Nephron (organoid): ENCODE results near the gene TBCE.

ENCODE experiments used
- H3K27ac Mint-ChIP-seq, 3 experiments: 2 replicates each; pipeline ENCODE4 v1.8.0; 2020; ENCODE audit warnings: mixed read lengths in 3 of 3, mild to moderate bottlenecking in 2 of 3, moderate library complexity in 1 of 3
- H3K27me3 Mint-ChIP-seq: 2 replicates; pipeline ENCODE4 v1.8.0; 2021; ENCODE audit warnings: low read depth, mild to moderate bottlenecking, moderate library complexity, mixed read lengths
- H3K36me3 Mint-ChIP-seq: 2 replicates; pipeline ENCODE4 v1.8.0; 2020; ENCODE audit warnings: low read depth, mixed read lengths
- H3K4me1 Mint-ChIP-seq: 2 replicates; pipeline ENCODE4 v1.8.0; 2020; ENCODE audit warnings: mixed read lengths
- H3K4me3 Mint-ChIP-seq, 3 experiments: 2 replicates each; pipeline ENCODE4 v1.8.0; 2020; ENCODE audit warnings: mild to moderate bottlenecking in 3 of 3, mixed read lengths in 3 of 3, moderate library complexity in 2 of 3
- H3K9me3 Mint-ChIP-seq: 2 replicates; pipeline ENCODE4 v1.8.0; 2020; ENCODE audit warnings: mixed read lengths
- CTCF ChIP-seq, 3 experiments: fragments of 200-600 bp; sonication (generic); IDR thresholded peaks; one replicate each; pipeline ENCODE4 v1.5.0; 2021; ENCODE audit warnings: antibody characterized with exemption in 3 of 3; ENCODE audit not compliant: unreplicated experiment in 3 of 3

Gene TBCE

GRCh38 chr1:235325854-235326253 lies 41.4 kb upstream of the TBCE start:
- Mint-ChIP-seq H3K27me3 (no peaks in the 10 kb centered on the region), H3K36me3 (peaks cover 9% of the 10 kb centered on the region), H3K4me1 (peaks cover 17% of the 10 kb centered on the region), H3K4me3 (peak overlapping the region; percentile 95 to 98 (median 96)), H3K27ac (peak overlapping the region; percentile 83 to 94 (median 88)), H3K9me3 (no peaks in the 10 kb centered on the region)
- no peak for TF ChIP-seq CTCF (IDR thresholded peaks at IDR 0.05; ENCODE audit: unreplicated experiment in 3 of 3)

GRCh38 chr1:235326719-235327558 lies 40.3 kb upstream of the TBCE start:
- peak overlapping the region; percentile 83 to 94 (median 88) for H3K27ac Mint-ChIP-seq
- TF ChIP-seq CTCF (IDR thresholded peaks at IDR 0.05; ENCODE audit: unreplicated experiment in 3 of 3) = no peak
- no peaks in the 10 kb centered on the region for H3K9me3 Mint-ChIP-seq
- peak overlapping the region; percentile 95 to 98 (median 96) for H3K4me3 Mint-ChIP-seq
- no peaks in the 10 kb centered on the region for H3K27me3 Mint-ChIP-seq
- peaks cover 28% of the 10 kb centered on the region for H3K4me1 Mint-ChIP-seq
- H3K36me3 Mint-ChIP-seq = peaks cover 12% of the 10 kb centered on the region

GRCh38 chr1:235327559-235328270 lies 39.5 kb upstream of the TBCE start, which contains the start of gene ARID4B:
Gene ARID4B (minus strand): TSS chr1:235328179. CDS start chr1:235326919, 1,260 bp downstream.
- H3K4me1 Mint-ChIP-seq = peaks cover 33% of the 10 kb centered on the region
- no peaks in the 10 kb centered on the region for H3K27me3 Mint-ChIP-seq
- no peaks in the 10 kb centered on the region for H3K9me3 Mint-ChIP-seq
- H3K36me3 Mint-ChIP-seq = peaks cover 6% of the 10 kb centered on the region
- peak within 1 kb of the TSS; percentile 95 to 98 (median 96) for H3K4me3 Mint-ChIP-seq
- TF ChIP-seq CTCF (IDR thresholded peaks at IDR 0.05; ENCODE audit: unreplicated experiment in 3 of 3) = no peak
- peak within 1 kb of the TSS; percentile 83 to 94 (median 88) for H3K27ac Mint-ChIP-seq

GRCh38 chr1:235328271-235329138 lies 38.7 kb upstream of the TBCE start, which contains the start of gene GGPS1:
Gene GGPS1 (plus strand): TSS chr1:235328570. CDS start chr1:235335265, 6,695 bp downstream.
- H3K27me3 Mint-ChIP-seq = no peaks in the 10 kb centered on the region
- no peaks in the 10 kb centered on the region for H3K9me3 Mint-ChIP-seq
- no peak within 1 kb of the TSS for H3K4me3 Mint-ChIP-seq
- H3K36me3 Mint-ChIP-seq = peaks cover 5% of the 10 kb centered on the region
- TF ChIP-seq CTCF (IDR thresholded peaks at IDR 0.05; ENCODE audit: unreplicated experiment in 3 of 3) = no peak
- no peak within 1 kb of the TSS for H3K27ac Mint-ChIP-seq
- peaks cover 33% of the 10 kb centered on the region for H3K4me1 Mint-ChIP-seq

- no peak overlapping the region for H3K4me3 Mint-ChIP-seq
- H3K27me3 Mint-ChIP-seq = no peaks in the 10 kb centered on the region
- peaks cover 10% of the 10 kb centered on the region for H3K36me3 Mint-ChIP-seq
- H3K9me3 Mint-ChIP-seq = no peaks in the 10 kb centered on the region
- H3K4me1 Mint-ChIP-seq = peaks cover 33% of the 10 kb centered on the region
- no peak for TF ChIP-seq CTCF (IDR thresholded peaks at IDR 0.05; ENCODE audit: unreplicated experiment in 3 of 3)
- no peak overlapping the region for H3K27ac Mint-ChIP-seq
These were observed 37.9 kb upstream of the TBCE start for GRCh38 chr1:235329139-235329902.
